B cell (primary cell): ENCODE results near the gene SEC16A. TPM values are rescaled to one million over a fixed set of nuclear protein-coding genes. Genes with fewer than 3 reads are reported as not detected.

Source experiments
- ATAC-seq: fragments of 200-7000 bp; cut with Tn5 transposase; one replicate; pipeline ENCODE4 v1.10.0; 2021; ENCODE audit warnings: low read depth, mild to moderate bottlenecking, moderate number of reproducible peaks, moderate library complexity
- CTCF ChIA-PET: fragments of 350-600 bp; sonication (Branson Sonifier 250); formaldehyde crosslinking; loops from one replicate; lab custom pipeline; 2021; ENCODE audit warnings: antibody characterized with exemption, inconsistent platforms; lab: Charles Lee
- POLR2A ChIA-PET: fragments of 350-600 bp; sonication (Branson Sonifier 250); formaldehyde crosslinking; loops from one replicate; lab custom pipeline; 2021; ENCODE audit warnings: antibody characterized with exemption; lab: Charles Lee
- DNase-seq: peaks from one replicate; pipeline ENCODE4 v3.0.0; 2013
- H2AFZ ChIP-seq: 2 replicates; pipeline ENCODE4 v1.6.1; 2012; ENCODE audit warnings: mild to moderate bottlenecking, low read depth, low read length; ENCODE audit not compliant: insufficient read depth, poor library complexity, severe bottlenecking
- H3K27ac ChIP-seq, 2 donors: 1 replicate in 1 of 2; 2 replicates in 1 of 2; pipeline ENCODE4 v1.5.1; 2012 to 2013; ENCODE audit warnings: low read length in 2 of 2, mild to moderate bottlenecking in 2 of 2, moderate library complexity in 1 of 2
- H3K27me3 ChIP-seq, 4 experiments: fragments of 200-600 bp in 1 of 4; sonication (generic) in 1 of 4; replicated peaks in 1 of 4; 1 replicate in 2 of 4; 2 replicates in 2 of 4; pipeline versions ENCODE4 v1.6.1 to v1.7.0; 2013 to 2016; ENCODE audit warnings: low read length in 3 of 4, mild to moderate bottlenecking in 2 of 4, mixed read lengths in 1 of 4, moderate library complexity in 1 of 4; ENCODE audit not compliant: insufficient read depth in 4 of 4, control insufficient read depth in 3 of 4; ENCODE audit errors: control extremely low read depth in 1 of 4
- H3K36me3 ChIP-seq, 2 experiments: replicated peaks in 1 of 2; 1 replicate in 1 of 2; 2 replicates in 1 of 2; pipeline versions ENCODE4 v1.6.1 to v1.7.1; 2013; ENCODE audit warnings: low read length in 1 of 2; ENCODE audit not compliant: insufficient read depth in 2 of 2, control insufficient read depth in 1 of 2; ENCODE audit errors: control extremely low read depth in 1 of 2, extremely low read depth in 1 of 2
- H3K4me1 ChIP-seq, 2 donors: fragments of 200-600 bp in 1 of 2; sonication (generic) in 1 of 2; 1 replicate in 1 of 2; 2 replicates in 1 of 2; pipeline versions ENCODE4 v1.5.1 to v1.6.1; 2013 to 2017; ENCODE audit warnings: low read length in 2 of 2; ENCODE audit not compliant: control insufficient read depth in 2 of 2, insufficient read depth in 2 of 2
- H3K4me2 ChIP-seq: replicated peaks from 2 replicates; pipeline ENCODE3; 2012; ENCODE audit warnings: mild to moderate bottlenecking, low read depth, low read length; ENCODE audit not compliant: poor library complexity, severe bottlenecking
- H3K4me3 ChIP-seq, 5 experiments: fragments of 200-600 bp in 1 of 5; sonication (generic) in 1 of 5; 1 replicate in 3 of 5; 2 replicates in 2 of 5; pipeline versions ENCODE4 v1.5.1 to v1.7.0; 2011 to 2016; ENCODE audit warnings: low read length in 4 of 5, mild to moderate bottlenecking in 4 of 5, low read depth in 2 of 5, control low read depth in 1 of 5, moderate library complexity in 1 of 5; ENCODE audit not compliant: insufficient read depth in 1 of 5; ENCODE audit errors: control extremely low read depth in 1 of 5, extremely low read depth in 1 of 5
- H3K79me2 ChIP-seq: fragments of 200-600 bp; sonication (generic); one replicate; pipeline ENCODE4 v1.6.0; 2016; ENCODE audit warnings: low read length; ENCODE audit not compliant: control insufficient read depth, insufficient read depth
- H3K9ac ChIP-seq: fragments of 200-600 bp; sonication (generic); 2 replicates; pipeline ENCODE4 v1.6.1; 2017; ENCODE audit warnings: mild to moderate bottlenecking, low read length, moderate library complexity
- H3K9me3 ChIP-seq, 3 donors: one replicate each; pipeline versions ENCODE4 v1.6.1 to v1.7.1; 2013; ENCODE audit warnings: low read length in 2 of 3; ENCODE audit not compliant: control insufficient read depth in 2 of 3, insufficient read depth in 1 of 3; ENCODE audit errors: control extremely low read depth in 1 of 3
- H4K20me1 ChIP-seq: 2 replicates; pipeline ENCODE4 v1.6.0; 2012; ENCODE audit warnings: mild to moderate bottlenecking, low read length; ENCODE audit not compliant: insufficient read depth, control insufficient read depth, poor library complexity, severe bottlenecking
- H3K27ac Mint-ChIP-seq: one replicate; pipeline ENCODE4 v1.8.0; 2021; ENCODE audit warnings: mixed read lengths
- H3K27me3 Mint-ChIP-seq: one replicate; pipeline ENCODE4 v1.8.0; 2021; ENCODE audit warnings: mixed read lengths
- H3K4me1 Mint-ChIP-seq: one replicate; pipeline ENCODE4 v1.8.0; 2021; ENCODE audit warnings: mixed read lengths
- H3K4me3 Mint-ChIP-seq: one replicate; pipeline ENCODE4 v1.8.0; 2021; ENCODE audit warnings: mixed read lengths
- H3K9me3 Mint-ChIP-seq: one replicate; pipeline ENCODE4 v1.8.0; 2022; ENCODE audit warnings: mixed read lengths; ENCODE audit not compliant: insufficient read depth
- EZH2 ChIP-seq: IDR thresholded peaks from 2 replicates; pipeline ENCODE4 v1.6.1; 2012; ENCODE audit warnings: borderline replicate concordance, low read depth, mild to moderate bottlenecking, moderate library complexity, low read length; ENCODE audit not compliant: insufficient read depth, poor library complexity, severe bottlenecking
- WGBS: methylation state at CpG from one replicate; pipeline ENCODE4 v1.1.5; 2013; ENCODE audit warnings: missing lambda C conversion rate; ENCODE audit not compliant: insufficient coverage; 5-methylcytosine and 5-hydroxymethylcytosine counted together
- intact Hi-C: fragments of 100-400 bp; cut with micrococcal nuclease; formaldehyde crosslinking; loops from one replicate; pipeline ENCODE4 v1.10.0; 2022
- polyA plus RNA-seq: library from polyadenylated mRNA; depleted of rRNA; stranded (reverse); fragments of >200 nt; gene quantifications from 2 replicates; pipeline ENCODE4 v1.2.3, GENCODE V29; 2012
- total RNA-seq, 2 donors: library from RNA; stranded (reverse); fragments of 120-200 nt in 1 of 2; gene quantifications; 1 replicate in 1 of 2; 2 replicates in 1 of 2; pipeline versions ENCODE4 v1.2.3 to v1.2.4, GENCODE V29; 2013 to 2022
- TF ChIP-seq, protein P1 (sequence below): fragments of 200-600 bp; IDR thresholded peaks from one replicate; pipeline ENCODE4 v1.8.0; 2022; ENCODE audit warnings: antibody characterized with exemption, mild to moderate bottlenecking

Gene SEC16A
- total and polyA plus RNA-seq, 2 donors (not counting 1 experiment from before 2014, with no cell fraction given), result 31.7 to 73.4 TPM

DNA sequence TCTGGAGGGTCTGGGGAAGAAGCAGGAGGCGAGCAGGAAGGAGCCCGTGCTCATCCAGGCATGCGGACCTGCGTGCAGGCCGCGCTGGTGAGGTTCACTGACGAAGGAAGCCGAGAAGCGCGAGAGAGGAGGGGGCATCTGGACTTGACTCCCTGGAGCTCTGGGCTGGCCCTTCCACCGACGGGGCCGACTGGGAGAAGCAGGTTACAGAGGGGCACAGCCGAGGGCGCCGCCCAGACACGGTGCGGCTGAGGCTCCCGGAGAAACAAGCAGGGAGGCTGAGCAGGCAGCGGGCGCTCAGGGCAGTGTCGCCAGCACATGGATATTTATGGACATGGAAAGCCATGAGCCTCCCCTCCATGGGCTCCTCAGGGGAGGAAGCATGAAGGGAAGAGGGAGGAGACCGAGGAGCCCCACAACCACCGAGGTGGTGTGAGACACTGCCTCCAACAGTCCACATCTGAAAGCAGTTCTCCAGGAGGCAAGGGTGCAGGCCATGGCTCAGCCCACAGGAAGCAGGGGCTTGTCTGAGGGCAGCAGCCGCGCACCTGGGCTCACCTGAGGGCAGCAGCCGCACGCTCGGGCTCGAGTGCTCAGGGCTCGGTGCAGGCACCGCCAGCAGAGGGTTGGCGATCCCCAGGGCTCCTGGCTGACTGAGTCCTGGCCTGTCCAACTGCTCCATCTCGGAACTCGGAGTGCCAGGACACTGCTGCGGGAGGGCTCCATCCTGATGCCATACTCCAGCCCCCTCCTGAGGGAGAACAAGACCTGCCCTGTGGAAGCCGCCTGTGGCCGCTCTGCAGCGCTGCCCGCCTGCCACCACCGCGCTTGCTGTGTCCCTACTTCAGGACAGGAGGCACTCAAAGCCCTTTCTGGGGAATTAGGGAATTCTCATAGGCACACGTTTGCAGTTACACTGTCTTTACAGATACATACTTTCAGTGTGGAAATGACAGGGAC is 27.5 kb downstream of the SEC16A start:
- TF ChIP-seq, protein P1, sequence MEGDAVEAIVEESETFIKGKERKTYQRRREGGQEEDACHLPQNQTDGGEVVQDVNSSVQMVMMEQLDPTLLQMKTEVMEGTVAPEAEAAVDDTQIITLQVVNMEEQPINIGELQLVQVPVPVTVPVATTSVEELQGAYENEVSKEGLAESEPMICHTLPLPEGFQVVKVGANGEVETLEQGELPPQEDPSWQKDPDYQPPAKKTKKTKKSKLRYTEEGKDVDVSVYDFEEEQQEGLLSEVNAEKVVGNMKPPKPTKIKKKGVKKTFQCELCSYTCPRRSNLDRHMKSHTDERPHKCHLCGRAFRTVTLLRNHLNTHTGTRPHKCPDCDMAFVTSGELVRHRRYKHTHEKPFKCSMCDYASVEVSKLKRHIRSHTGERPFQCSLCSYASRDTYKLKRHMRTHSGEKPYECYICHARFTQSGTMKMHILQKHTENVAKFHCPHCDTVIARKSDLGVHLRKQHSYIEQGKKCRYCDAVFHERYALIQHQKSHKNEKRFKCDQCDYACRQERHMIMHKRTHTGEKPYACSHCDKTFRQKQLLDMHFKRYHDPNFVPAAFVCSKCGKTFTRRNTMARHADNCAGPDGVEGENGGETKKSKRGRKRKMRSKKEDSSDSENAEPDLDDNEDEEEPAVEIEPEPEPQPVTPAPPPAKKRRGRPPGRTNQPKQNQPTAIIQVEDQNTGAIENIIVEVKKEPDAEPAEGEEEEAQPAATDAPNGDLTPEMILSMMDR, result no peak
- TF ChIP-seq EZH2, result no peak
- no peak overlapping the region for H2AFZ ChIP-seq
- no peak overlapping the region for H3K4me3 ChIP-seq
- no peaks in the 10 kb centered on the region for H3K27me3 ChIP-seq
- ChIA-PET CTCF (no interaction called here), POLR2A (no interaction called here)
- ATAC-seq (no peak), DNase-seq (no peak)
- H3K27ac ChIP-seq, result no peak overlapping the region
- no peaks in the 10 kb centered on the region for H3K4me1 Mint-ChIP-seq
- intact Hi-C loops, result no loop called here
- no peak overlapping the region for H3K4me3 Mint-ChIP-seq
- H3K79me2 ChIP-seq, result peaks cover 24% of the 10 kb centered on the region
- no peaks in the 10 kb centered on the region for H3K27me3 Mint-ChIP-seq
- no peaks in the 10 kb centered on the region for H3K4me1 ChIP-seq
- H3K27ac Mint-ChIP-seq, result no peak overlapping the region
- no peaks in the 10 kb centered on the region for H3K9me3 Mint-ChIP-seq
- H3K4me2 ChIP-seq, result no peak overlapping the region
- H4K20me1 ChIP-seq, result peaks cover 20% of the 10 kb centered on the region
- H3K36me3 ChIP-seq, result peaks cover 0 to 82% of the 10 kb centered on the region in 2 experiments
- WGBS, result 96% methylated on average over 43 of the region's 43 CpGs
- H3K9ac ChIP-seq, result no peak overlapping the region
- H3K9me3 ChIP-seq, result no peaks in the 10 kb centered on the region
